NCI-H2107 treated with DMSO at 0.1 percent for 48 hours (cell line): ENCODE results near the gene ALG5.

ENCODE experiments used
- DNase-seq: peaks from one replicate; lab custom pipeline; 2025; ENCODE audit not compliant: unreplicated experiment; lab: John Stamatoyannopoulos, UW

ALG5 gene

DNA sequence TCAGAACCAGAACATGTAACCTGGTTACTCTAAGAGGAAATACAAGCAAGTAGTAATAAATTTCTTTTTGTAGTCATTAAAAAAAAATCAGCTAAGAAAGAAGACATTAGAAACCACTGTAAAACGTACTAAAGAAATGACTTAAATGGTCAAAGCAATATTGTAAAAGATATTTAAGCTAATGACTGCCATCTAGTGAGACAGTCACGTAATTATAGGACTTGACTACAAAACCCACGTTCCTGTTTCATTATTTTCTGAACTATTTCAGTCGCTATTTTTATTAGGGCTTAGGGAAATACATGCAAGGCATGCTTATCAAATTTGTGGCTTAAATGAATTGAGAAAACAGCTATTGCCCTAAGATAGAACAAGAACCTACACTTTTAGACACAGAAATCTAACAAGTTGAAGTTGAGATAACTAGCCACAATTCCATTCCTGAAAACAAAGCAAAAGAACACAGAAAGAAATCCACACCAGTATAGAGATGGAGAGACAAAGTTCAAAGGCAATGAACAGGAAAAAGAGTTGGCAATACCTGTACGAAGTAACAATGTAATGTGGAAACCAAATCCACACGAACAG is 17.9 kb downstream of the ALG5 start:
- peak; percentile 59 for DNase-seq

DNA sequence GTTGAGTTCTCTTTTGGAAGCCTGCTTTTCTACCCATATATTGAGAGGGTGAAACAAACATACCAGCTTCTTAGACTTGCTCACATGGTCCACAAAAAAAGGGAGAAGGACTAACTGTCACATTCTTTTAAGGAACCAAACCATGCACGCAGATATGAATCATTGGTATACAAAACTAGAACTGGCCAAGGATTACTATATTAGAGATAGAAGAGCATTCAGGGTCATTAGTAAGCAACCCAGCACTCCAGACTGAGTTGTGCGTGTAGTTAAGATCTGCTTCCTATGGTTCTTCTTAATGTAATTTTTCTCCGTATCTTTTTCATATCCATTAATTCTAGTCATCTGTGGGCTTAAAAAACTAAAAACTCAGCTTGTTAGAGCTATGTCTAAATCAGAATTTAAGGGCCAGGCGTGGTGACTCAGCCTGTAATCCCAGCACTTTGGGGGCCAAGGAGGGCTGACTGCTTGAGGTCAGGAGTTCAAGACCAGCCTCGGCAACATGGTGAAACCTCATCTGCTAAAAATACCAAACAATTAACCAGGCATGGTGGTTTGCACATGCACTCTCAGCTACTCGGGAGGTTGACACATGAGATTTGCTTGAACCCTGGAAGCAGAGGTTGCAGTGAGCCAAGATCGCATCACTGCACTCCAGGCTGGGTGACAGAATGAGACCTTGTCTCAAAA is 19.6 kb downstream of the ALG5 start:
- no peak for DNase-seq

- DNase-seq: no peak
These were observed 24.0 kb downstream of the ALG5 start for GRCh38 chr13:36975172-36975571.

GRCh38 chr13:36973621-36974295 is 25.4 kb downstream of the ALG5 start:
- no peak for DNase-seq

- DNase-seq: no peak
These were observed 26.1 kb downstream of the ALG5 start for GRCh38 chr13:36973009-36973408.

GRCh38 chr13:36966404-36966803 is 32.7 kb downstream of the ALG5 start:
- DNase-seq: no peak

DNA sequence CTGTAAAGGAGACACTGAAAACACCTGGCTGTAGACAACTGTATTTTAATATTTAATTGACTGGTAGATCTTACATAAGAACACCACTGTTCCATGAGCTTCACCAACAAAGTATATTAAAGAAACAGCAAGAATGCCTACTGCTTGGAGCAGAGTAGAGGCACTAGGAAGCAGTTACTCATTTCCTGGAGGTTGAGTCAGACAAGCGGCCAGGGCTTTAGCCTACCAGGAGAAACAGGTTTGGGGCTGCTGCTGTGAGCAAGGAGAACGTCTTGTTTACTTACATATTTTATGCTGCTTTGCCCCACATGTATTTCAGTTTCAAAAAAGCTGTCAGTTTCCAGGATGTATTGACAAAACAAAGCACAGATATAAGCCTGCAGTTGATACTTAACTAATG is 33.4 kb downstream of the ALG5 start:
- DNase-seq: no peak

GRCh38 chr13:36959456-36960116 is 39.6 kb downstream of the ALG5 start:
- no peak for DNase-seq

GRCh38 chr13:36954542-36954941 is 44.6 kb downstream of the ALG5 start:
- no peak for DNase-seq

GRCh38 chr13:36950920-36951319 is 48.2 kb downstream of the ALG5 start:
- DNase-seq: no peak

DNA sequence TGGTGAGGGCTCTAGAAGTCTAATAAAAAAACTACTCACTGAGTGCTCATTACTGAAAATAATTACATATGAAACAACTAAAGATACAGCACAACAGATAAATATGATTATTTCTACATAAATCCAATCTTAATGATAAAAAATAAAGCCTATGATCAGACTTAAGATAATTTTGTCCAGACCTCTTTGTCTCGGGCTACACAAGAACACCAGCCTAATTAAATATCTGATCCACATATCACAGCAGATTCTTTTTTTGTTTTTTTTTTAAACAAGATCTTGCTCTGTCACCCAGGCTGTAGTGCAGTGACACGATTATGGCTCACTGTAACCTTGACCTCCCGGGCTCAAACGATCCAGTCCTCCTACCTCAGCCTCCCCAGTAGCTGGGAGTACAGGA is 48.8 kb downstream of the ALG5 start:
- no peak for DNase-seq

DNA sequence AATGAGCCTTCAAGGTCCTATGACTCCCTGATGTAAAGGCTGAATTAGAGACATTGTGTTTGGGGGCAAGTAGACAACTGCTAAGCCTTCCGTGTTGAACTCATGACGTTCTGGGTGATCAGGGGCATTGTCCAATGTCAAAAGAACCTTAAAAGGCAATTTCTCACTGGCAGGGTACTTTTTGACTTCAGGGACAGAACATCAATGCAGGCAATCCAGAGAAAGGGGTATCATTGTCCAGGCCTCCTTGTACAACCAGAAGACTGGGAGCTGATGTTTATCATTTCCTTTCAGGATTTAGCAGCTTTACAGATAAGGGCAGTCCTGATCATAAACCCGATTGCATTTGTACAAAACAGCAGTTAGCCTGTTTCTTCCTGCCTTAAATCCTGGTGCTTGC is 54.1 kb downstream of the ALG5 start:
- no peak for DNase-seq

DNA sequence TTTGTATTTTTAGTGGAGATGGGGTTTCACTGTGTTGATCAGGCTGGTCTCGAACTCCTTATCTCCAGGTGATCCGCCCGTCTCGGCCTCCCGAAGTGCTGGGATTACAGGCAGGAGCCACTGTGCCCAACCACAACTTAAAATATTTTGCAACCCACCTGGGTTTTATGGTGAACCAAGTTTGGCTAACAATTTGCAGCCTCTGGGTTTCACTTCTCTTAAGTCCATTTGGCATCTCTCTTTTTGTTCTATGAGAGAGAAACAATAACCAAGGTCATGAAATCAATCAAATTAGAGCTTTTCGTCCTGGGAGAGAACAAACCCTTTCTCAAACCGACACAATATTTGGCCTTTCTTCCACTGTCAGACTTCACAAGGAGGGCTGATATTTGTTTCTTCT is 73.5 kb downstream of the ALG5 start:
- no peak for DNase-seq

- no peak for DNase-seq
These were observed 75.1 kb downstream of the ALG5 start for GRCh38 chr13:36924001-36924400.

DNA sequence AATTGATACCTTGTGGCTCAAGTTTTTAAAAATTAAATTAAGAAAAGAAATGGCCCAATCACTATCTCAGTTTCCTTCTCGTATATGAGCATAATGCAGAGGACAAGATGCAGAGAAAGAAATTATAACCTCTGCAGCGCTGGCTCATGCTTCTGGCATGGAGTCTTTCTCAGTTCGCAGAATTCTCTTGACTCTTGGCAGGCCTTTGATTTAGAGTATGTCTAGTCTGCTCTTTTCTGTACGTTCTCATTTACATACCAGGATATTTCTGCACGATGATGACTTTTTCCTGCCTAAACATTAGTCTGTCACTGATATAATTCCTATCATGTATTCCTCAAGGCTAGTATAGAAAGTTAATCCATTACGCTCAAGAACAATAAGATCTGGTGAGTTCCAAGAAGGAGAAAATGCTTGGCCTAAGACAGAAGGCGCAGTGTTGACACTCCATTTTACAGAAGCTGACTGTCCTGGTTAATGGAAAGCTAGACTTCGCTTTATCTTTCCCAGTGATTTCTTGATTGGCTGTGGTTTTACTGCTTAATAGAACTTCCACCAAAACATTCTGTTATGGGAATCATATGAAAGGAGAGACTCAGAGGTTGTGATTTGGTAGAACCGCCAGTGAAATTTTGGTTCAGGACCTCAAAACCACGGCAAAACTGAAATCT is 77.4 kb downstream of the ALG5 start:
- DNase-seq: no peak

GRCh38 chr13:36920616-36921185 is 78.4 kb downstream of the ALG5 start:
- DNase-seq: no peak

DNA sequence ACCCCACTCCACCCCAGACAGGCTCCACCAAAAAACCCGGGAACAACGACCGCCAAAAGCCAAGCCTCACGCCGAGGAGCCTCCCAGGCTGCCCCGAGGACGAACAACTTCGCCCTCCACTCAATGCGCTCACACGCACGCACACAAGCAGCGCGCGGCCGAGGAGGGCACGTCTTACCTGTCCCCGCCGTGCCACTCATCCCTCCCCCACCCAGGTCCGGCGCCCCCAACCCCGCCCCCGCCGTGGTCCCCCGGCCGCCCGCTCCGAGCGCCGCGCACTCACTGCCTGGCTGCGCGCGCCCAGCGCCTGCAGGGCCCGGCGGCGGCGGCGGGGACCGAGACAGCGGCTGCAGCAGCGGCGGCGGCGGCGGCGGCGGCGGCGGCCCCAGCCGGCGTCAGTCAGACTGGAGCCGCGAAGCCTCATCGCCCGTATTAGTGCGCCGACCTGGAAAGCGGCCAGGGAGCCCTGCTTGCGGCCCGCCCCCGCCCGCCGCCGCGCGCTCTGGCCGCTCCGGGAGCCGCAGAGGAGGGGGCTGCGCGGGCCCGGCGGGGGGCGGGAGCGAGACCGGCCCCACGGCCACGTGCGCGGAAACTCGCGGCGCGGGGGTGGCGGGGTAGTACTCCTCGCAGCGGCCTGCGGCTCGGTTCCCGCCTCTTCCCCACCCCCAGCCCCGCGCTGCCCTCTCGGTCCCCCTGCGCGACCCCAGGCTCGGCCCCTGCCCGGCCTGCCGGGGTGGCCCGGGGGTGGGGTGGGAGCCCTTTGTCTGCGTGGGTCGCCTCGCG is 79.1 kb downstream of the ALG5 start, which contains the start of gene SMAD9:
SMAD9 (minus strand) TSS at position 406 of the 783 bp plus-strand sequence. CDS start 40,549 bp downstream, outside the sequence.
- peak; percentile 52 for DNase-seq

- DNase-seq: peak; percentile 21
These were observed 79.8 kb downstream of the ALG5 start for GRCh38 chr13:36919171-36919832.

- DNase-seq: peak; percentile 71
These were observed 80.7 kb downstream of the ALG5 start for GRCh38 chr13:36918246-36919131.
